ENCODE results near the gene JMJD1C.

Gene JMJD1C

GRCh38 chr10:63434866-63435854 lies 30.6 kb downstream of the JMJD1C start:
- Histone ChIP-seq H3K9me3 (ENCODE audit: insufficient read depth, low read length) (no peaks in the 10 kb centered on the region), H2AFZ (ENCODE audit: low read depth, low read length, severe bottlenecking) (no peak overlapping the region), H3K27ac (ENCODE audit: low read depth, low read length) (no peak overlapping the region), H3K27me3 (ENCODE audit: low read length) (no peaks in the 10 kb centered on the region), H3K9me2 (replicated peaks; ENCODE audit: insufficient read depth, low read length) (no peaks in the 10 kb centered on the region), H3K4me3 (ENCODE audit: insufficient read depth, low read length, poor library complexity, severe bottlenecking) (no peak overlapping the region), H3K4me2 (ENCODE audit: low read depth, low read length, poor library complexity, severe bottlenecking) (no peak overlapping the region), H3K36me3 (ENCODE audit: low read length) (no peaks in the 10 kb centered on the region), H3K9ac (ENCODE audit: low read length) (no peak overlapping the region), H3F3A (ENCODE audit: insufficient read depth) (no peaks in the 10 kb centered on the region), H3K79me2 (ENCODE audit: insufficient read depth, low read length) (peaks cover 3% of the 10 kb centered on the region; the same call in 1 of the 2 replicates), H4K20me1 (ENCODE audit: low read depth, low read length) (no peaks in the 10 kb centered on the region; the same call in 1 of the 2 replicates)
- TF ChIP-seq CTCF (IDR thresholded peaks at IDR 0.05; ENCODE audit: insufficient read depth, low read length, poor library complexity, severe bottlenecking), result no peak
- TF ChIP-seq EZH2phosphoT487 (conservative IDR thresholded peaks at IDR 0.05; ENCODE audit: low read length), result no peak

- TF ChIP-seq CTCF (IDR thresholded peaks at IDR 0.05; ENCODE audit: insufficient read depth, low read length, poor library complexity, severe bottlenecking) (no peak), EZH2phosphoT487 (conservative IDR thresholded peaks at IDR 0.05; ENCODE audit: low read length) (no peak)
- Histone ChIP-seq H3K79me2 (ENCODE audit: insufficient read depth, low read length) (peaks cover 24% of the 10 kb centered on the region; the same call in 1 of the 2 replicates), H3K9me3 (ENCODE audit: insufficient read depth, low read length) (no peaks in the 10 kb centered on the region)
Observed at GRCh38 chr10:63431962-63432797, 33.6 kb downstream of the JMJD1C start.

GRCh38 chr10:63430999-63431356 lies 34.8 kb downstream of the JMJD1C start:
- TF ChIP-seq EZH2phosphoT487 (conservative IDR thresholded peaks at IDR 0.05; ENCODE audit: low read length), result no peak
- TF ChIP-seq CTCF (IDR thresholded peaks at IDR 0.05; ENCODE audit: insufficient read depth, low read length, poor library complexity, severe bottlenecking), result no peak
- no peaks in the 10 kb centered on the region for H3K9me2 ChIP-seq (replicated peaks; ENCODE audit: insufficient read depth, low read length)
- no peak overlapping the region for H2AFZ ChIP-seq (ENCODE audit: low read depth, low read length, severe bottlenecking)
- H4K20me1 ChIP-seq (ENCODE audit: low read depth, low read length), result no peaks in the 10 kb centered on the region
- no peak overlapping the region for H3K9ac ChIP-seq (ENCODE audit: low read length)
- no peaks in the 10 kb centered on the region for H3K27me3 ChIP-seq (ENCODE audit: low read length)
- H3K27ac ChIP-seq (ENCODE audit: low read depth, low read length), result no peak overlapping the region
- H3K4me2 ChIP-seq (ENCODE audit: low read depth, low read length, poor library complexity, severe bottlenecking), result no peak overlapping the region
- H3F3A ChIP-seq (ENCODE audit: insufficient read depth), result no peaks in the 10 kb centered on the region
- no peaks in the 10 kb centered on the region for H3K36me3 ChIP-seq (ENCODE audit: low read length)
- H3K79me2 ChIP-seq (ENCODE audit: insufficient read depth, low read length), result peaks cover 33% of the 10 kb centered on the region
- no peaks in the 10 kb centered on the region for H3K9me3 ChIP-seq (ENCODE audit: insufficient read depth, low read length)
- H3K4me3 ChIP-seq (ENCODE audit: insufficient read depth, low read length, poor library complexity, severe bottlenecking), result no peak overlapping the region

More at GRCh38 chr10:63431962-63432797, 33.6 kb downstream of the JMJD1C start:
- Histone ChIP-seq H3K27me3 (ENCODE audit: low read length) (no peaks in the 10 kb centered on the region), H3K4me2 (ENCODE audit: low read depth, low read length, poor library complexity, severe bottlenecking) (no peak overlapping the region), H3K9me2 (replicated peaks; ENCODE audit: insufficient read depth, low read length) (no peaks in the 10 kb centered on the region), H3K27ac (ENCODE audit: low read depth, low read length) (no peak overlapping the region), H3K36me3 (ENCODE audit: low read length) (no peaks in the 10 kb centered on the region), H2AFZ (ENCODE audit: low read depth, low read length, severe bottlenecking) (no peak overlapping the region), H3K9ac (ENCODE audit: low read length) (no peak overlapping the region), H3K4me3 (ENCODE audit: insufficient read depth, low read length, poor library complexity, severe bottlenecking) (no peak overlapping the region), H4K20me1 (ENCODE audit: low read depth, low read length) (no peaks in the 10 kb centered on the region), H3F3A (ENCODE audit: insufficient read depth) (no peaks in the 10 kb centered on the region)

All from SU-DHL-6 (cell line).